Neural progenitor cell (in vitro differentiated cells): ENCODE data around the gene EIF3D.

Experiments
- CTCF ChIP-seq: fragments of 200-600 bp; sonication (generic); IDR thresholded peaks from 2 replicates; pipeline ENCODE4 v1.5.1; 2017; ENCODE audit warnings: antibody characterized with exemption, mild to moderate bottlenecking
- EZH2 ChIP-seq: fragments of 200-600 bp; sonication (generic); IDR thresholded peaks from 2 replicates; pipeline ENCODE4 v1.6.1; 2017; ENCODE audit warnings: antibody characterized with exemption, mild to moderate bottlenecking, moderate library complexity
- EZH2phosphoT487 ChIP-seq: fragments of 200-600 bp; sonication (generic); IDR thresholded peaks from 2 replicates; pipeline ENCODE4 v1.6.1; 2017; ENCODE audit warnings: antibody characterized with exemption

DNA sequence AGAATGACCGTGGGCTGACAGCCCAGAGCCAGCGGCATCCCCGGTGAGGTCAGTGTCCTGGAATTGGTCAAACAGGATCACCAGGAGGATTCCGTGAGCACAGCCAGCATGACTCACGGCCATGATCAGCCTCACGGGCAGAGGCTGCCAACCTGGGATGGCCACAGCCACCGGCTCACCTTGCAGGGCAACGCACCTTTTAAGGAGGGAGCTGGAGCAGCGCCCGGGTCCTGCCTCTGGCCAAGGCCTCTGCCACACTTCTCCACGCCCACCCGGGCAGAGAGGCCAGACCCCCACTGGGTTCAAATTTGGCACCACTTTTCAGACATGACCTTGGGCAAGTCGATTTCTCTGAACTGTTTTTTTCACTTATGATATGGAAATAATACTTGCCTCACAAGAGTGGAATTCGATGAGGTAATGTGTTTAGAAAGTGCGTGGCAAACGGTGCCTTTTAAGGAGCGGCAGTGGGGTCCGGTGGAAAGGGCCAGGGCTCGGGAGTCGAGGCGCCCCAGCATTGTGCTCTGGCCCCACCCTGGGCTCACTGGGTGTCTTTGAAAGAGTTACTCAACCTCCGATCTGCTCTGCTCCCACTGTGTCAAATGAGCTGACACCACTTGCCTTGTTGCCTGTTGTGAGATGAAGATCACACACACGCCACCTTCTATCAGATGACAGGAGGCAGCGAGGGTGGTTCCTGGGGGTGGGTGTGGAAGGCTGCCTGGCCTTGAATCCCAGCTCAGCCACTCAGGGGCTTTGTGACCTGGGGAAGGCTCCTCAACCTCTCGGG, 63.5 kb downstream of the EIF3D start:
- no peak for TF ChIP-seq CTCF
- TF ChIP-seq EZH2: no peak
- no peak for TF ChIP-seq EZH2phosphoT487
